HFFc6 (cell line): Measurements from ENCODE around the gene MTHFS. TPM values are rescaled to one million over a fixed set of nuclear protein-coding genes. Genes with fewer than 3 reads are reported as not detected.
A peak's percentile ranks its signal among the peaks of the same experiment; 100 is the strongest.
"Not testable (repeated sequence)": the region's sequence is repeated elsewhere in the genome, so short reads cannot be mapped to it uniquely, and the experiment has no call there.

ENCODE experiments used
- DNase-seq: peaks from one replicate; pipeline ENCODE4 v3.0.0-alpha.2; 2018
- H3K27ac Mint-ChIP-seq: 2 replicates; pipeline ENCODE4 v1.8.0; 2020; ENCODE audit warnings: mild to moderate bottlenecking, mixed read lengths
- H3K27me3 Mint-ChIP-seq: 2 replicates; pipeline ENCODE4 v1.8.0; 2021; ENCODE audit warnings: mild to moderate bottlenecking, moderate library complexity, mixed read lengths; ENCODE audit not compliant: insufficient read depth
- H3K36me3 Mint-ChIP-seq: 2 replicates; pipeline ENCODE4 v1.8.0; 2021; ENCODE audit warnings: low read depth, mixed read lengths
- H3K4me1 Mint-ChIP-seq: 2 replicates; pipeline ENCODE4 v1.8.0; 2020; ENCODE audit warnings: low read depth, mixed read lengths
- H3K4me3 Mint-ChIP-seq: 2 replicates; pipeline ENCODE4 v1.8.0; 2020; ENCODE audit warnings: mild to moderate bottlenecking, moderate library complexity, mixed read lengths
- H3K9me3 Mint-ChIP-seq: 2 replicates; pipeline ENCODE4 v1.8.0; 2020; ENCODE audit warnings: mild to moderate bottlenecking, mixed read lengths
- total RNA-seq, 6 experiments: library from RNA; stranded (reverse); fragmentation: NEBNext Ultra II Directional; extraction: Animal tissue kit (Norgen Biotek cat#: 25700); gene quantifications; 2 replicates in 1 of 6; 3 replicates in 5 of 6; pipeline ENCODE4 v1.2.3, GENCODE V29; 2021
- TF ChIP-seq, protein P1 (sequence below): fragments of 200-600 bp; sonication (generic); IDR thresholded peaks from 2 replicates; pipeline ENCODE4 v1.5.0; 2021; ENCODE audit warnings: antibody characterized with exemption, mild to moderate bottlenecking

The MTHFS gene
- total RNA-seq, 6 experiments from 2014 or later, result 18.5 to 23.0 (median 21.1) TPM

GRCh38 chr15:79904271-79904670, 7.5 kb upstream of the MTHFS start:
- Mint-ChIP-seq H3K4me3 (no peak overlapping the region), H3K36me3 (peaks cover 9% of the 10 kb centered on the region; the same call in 1 of the 2 replicates), H3K9me3 (peaks cover 2% of the 10 kb centered on the region; the same call in 1 of the 2 replicates), H3K4me1 (peaks cover 7% of the 10 kb centered on the region), H3K27me3 (no peaks in the 10 kb centered on the region), H3K27ac (no peak overlapping the region)
- TF ChIP-seq, protein P1, sequence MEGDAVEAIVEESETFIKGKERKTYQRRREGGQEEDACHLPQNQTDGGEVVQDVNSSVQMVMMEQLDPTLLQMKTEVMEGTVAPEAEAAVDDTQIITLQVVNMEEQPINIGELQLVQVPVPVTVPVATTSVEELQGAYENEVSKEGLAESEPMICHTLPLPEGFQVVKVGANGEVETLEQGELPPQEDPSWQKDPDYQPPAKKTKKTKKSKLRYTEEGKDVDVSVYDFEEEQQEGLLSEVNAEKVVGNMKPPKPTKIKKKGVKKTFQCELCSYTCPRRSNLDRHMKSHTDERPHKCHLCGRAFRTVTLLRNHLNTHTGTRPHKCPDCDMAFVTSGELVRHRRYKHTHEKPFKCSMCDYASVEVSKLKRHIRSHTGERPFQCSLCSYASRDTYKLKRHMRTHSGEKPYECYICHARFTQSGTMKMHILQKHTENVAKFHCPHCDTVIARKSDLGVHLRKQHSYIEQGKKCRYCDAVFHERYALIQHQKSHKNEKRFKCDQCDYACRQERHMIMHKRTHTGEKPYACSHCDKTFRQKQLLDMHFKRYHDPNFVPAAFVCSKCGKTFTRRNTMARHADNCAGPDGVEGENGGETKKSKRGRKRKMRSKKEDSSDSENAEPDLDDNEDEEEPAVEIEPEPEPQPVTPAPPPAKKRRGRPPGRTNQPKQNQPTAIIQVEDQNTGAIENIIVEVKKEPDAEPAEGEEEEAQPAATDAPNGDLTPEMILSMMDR, result no peak
- DNase-seq, result no peak

GRCh38 chr15:79903626-79904025, 6.8 kb upstream of the MTHFS start:
- no peak for DNase-seq
- TF ChIP-seq, protein P1, result no peak
- no peak overlapping the region for H3K4me3 Mint-ChIP-seq
- H3K27ac Mint-ChIP-seq, result no peak overlapping the region
- no peaks in the 10 kb centered on the region for H3K27me3 Mint-ChIP-seq
- H3K4me1 Mint-ChIP-seq, result peaks cover 12% of the 10 kb centered on the region
- 0 out of 2 replicates have a peak, but pooled peaks cover 7% of the 10 kb centered on the region for H3K36me3 Mint-ChIP-seq
- no peaks in the 10 kb centered on the region for H3K9me3 Mint-ChIP-seq

DNA sequence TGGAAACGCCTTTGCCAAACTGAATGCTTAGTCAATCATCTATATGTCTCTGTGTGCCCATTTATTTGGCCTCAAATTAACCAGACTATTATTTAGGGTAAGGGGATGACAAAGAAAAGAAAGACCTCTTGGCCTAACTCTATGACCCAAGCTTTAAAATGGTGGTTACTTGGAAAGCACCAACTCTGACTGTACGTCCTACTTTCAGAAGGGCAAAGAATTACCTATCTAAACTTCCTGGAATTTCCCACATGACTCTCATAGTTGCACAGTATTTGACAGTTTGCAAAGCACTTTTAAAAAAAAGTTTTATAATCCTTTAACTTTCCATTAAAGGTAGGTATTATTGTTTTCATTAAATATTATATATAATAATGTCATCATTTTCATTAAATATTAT, 6.3 kb upstream of the MTHFS start:
- no peak for DNase-seq
- H3K4me1 Mint-ChIP-seq, result peaks cover 17% of the 10 kb centered on the region
- no peaks in the 10 kb centered on the region for H3K9me3 Mint-ChIP-seq
- H3K4me3 Mint-ChIP-seq, result no peak overlapping the region
- 0 out of 2 replicates have a peak, but pooled peaks cover 7% of the 10 kb centered on the region for H3K36me3 Mint-ChIP-seq
- TF ChIP-seq, protein P1, result no peak
- no peaks in the 10 kb centered on the region for H3K27me3 Mint-ChIP-seq
- H3K27ac Mint-ChIP-seq, result no peak overlapping the region

DNA sequence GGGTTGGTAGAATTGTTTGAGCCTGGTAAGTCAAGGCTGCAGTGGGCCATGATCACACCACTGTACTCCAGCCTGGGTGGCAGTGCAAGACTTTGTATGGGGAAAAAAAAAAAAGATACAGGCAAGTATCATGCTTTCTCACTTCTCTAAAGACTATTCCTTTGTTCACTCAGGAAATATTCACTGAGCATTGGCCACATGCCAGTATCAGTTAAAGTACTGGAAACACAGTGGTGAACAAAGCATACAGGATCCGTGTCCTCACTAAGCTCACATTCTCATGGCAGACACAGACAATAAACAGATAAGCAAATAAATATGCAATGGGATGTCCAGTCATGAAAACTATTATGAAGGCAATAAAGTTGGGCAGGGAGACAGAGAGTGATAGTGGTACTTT, 5.1 kb upstream of the MTHFS start:
- H3K36me3 Mint-ChIP-seq, result 0 out of 2 replicates have a peak, but pooled peaks cover 7% of the 10 kb centered on the region
- H3K9me3 Mint-ChIP-seq, result no peaks in the 10 kb centered on the region
- H3K4me1 Mint-ChIP-seq, result peaks cover 23% of the 10 kb centered on the region
- no peaks in the 10 kb centered on the region; the same call in 1 of the 2 replicates for H3K27me3 Mint-ChIP-seq
- no peak for DNase-seq
- no peak overlapping the region for H3K4me3 Mint-ChIP-seq
- TF ChIP-seq, protein P1, result no peak
- no peak overlapping the region for H3K27ac Mint-ChIP-seq

DNA sequence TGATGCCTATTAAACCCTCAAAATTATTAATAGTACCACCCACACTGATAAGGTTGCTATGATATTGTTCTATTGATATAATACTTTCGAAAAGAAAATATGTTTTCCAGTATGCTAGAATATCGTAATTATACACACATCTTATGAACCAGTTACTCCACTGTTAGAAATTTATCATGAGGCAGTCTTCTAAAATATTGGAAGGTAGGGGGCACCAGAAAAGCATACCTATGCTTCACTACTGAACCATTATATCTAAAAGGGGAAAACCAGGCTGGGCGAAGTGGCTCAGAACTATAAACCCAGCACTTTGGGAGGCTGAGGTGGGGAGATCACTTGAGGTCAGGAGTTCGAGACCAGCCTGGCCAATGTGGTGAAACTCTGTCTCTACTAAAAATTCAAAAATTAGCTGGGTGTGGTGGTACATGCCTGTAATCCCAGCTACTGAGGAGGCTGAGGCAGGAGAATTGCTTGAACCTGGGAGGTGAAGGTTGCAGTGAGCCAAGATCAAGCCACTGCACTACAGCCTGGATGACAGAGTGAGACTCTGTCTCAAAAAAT, 4.1 kb upstream of the MTHFS start:
- not testable (repeated sequence) for DNase-seq, H3K9me3 Mint-ChIP-seq, H3K27ac Mint-ChIP-seq, H3K4me3 Mint-ChIP-seq, H3K36me3 Mint-ChIP-seq, H3K27me3 Mint-ChIP-seq
- H3K4me1 Mint-ChIP-seq, result peaks cover 31% of the 10 kb centered on the region

DNA sequence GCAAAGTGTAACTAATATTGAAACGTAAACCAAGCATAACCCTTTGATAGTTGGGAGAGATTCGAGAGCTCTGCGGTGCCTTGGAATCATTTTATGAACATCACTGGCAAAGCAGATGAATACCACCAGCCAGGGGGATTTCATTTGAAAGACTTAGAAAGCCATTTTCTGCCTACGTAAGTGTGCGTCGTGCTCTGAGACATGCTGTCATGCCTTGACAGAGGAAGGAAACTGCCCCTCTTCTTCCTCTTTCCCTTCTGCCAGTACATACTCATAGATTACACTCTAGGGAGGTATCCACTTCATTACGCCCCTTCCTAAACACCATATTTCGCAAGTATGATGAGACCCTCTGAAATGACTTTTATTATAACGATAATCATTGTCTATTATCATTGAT, 3.3 kb upstream of the MTHFS start:
- DNase-seq, result no peak
- Mint-ChIP-seq H3K9me3 (no peaks in the 10 kb centered on the region), H3K27ac (no peak overlapping the region), H3K36me3 (peaks cover 2% of the 10 kb centered on the region; the same call in 1 of the 2 replicates), H3K4me1 (peaks cover 39% of the 10 kb centered on the region), H3K27me3 (no peaks in the 10 kb centered on the region; the same call in 1 of the 2 replicates), H3K4me3 (no peak overlapping the region)
- TF ChIP-seq, protein P1, result no peak

DNA sequence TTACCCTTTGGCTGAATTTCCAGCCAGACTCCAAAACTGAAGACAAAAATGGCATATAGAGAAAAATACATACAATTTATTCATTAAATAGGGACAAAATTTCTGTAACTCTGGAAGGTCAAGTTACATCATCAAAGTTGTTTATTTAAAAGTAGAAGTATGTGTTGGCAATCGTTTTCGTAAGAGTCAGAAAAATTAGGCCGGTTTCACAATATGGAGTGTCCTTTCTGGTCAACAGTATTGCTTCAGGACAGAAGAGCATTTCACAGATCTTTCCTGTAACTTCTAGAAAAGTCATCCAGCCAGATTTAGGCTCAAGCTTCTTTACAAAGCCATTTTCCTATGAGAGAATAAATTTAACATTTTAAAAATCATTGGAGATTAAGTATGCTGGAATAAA, 2.0 kb upstream of the MTHFS start:
- Mint-ChIP-seq H3K27ac (peak overlapping the region; percentile 51), H3K4me1 (peaks cover 40% of the 10 kb centered on the region)
- H3K27me3 Mint-ChIP-seq, H3K36me3 Mint-ChIP-seq, H3K9me3 Mint-ChIP-seq, H3K4me3 Mint-ChIP-seq: not testable (repeated sequence)
- peak; percentile 52 for DNase-seq
